Astrocyte of the spinal cord (primary cell): ENCODE measurements around the gene GLRA2.
"Not testable (repeated sequence)": the region's sequence is repeated elsewhere in the genome, so short reads cannot be mapped to it uniquely, and the experiment has no call there.

ENCODE experiments used
- DNase-seq: peaks from one replicate; pipeline ENCODE4 v3.0.0; 2011; ENCODE audit warnings: low read depth, low spot score
- H3K4me3 ChIP-seq: 2 replicates; pipeline ENCODE4 v1.5.1; 2011; ENCODE audit warnings: low read depth, mild to moderate bottlenecking, low read length, moderate library complexity
- in situ Hi-C: cut with HindIII; loops from 2 replicates; pipeline ENCODE4 v1.10.0; 2017; ENCODE audit warnings: low sequenced_read_pairs
- TF ChIP-seq, protein P1 (sequence below): IDR thresholded peaks from 2 replicates; pipeline ENCODE4 v1.5.1; 2012; ENCODE audit warnings: low read depth, mild to moderate bottlenecking, low read length, inconsistent platforms

The GLRA2 gene

DNA sequence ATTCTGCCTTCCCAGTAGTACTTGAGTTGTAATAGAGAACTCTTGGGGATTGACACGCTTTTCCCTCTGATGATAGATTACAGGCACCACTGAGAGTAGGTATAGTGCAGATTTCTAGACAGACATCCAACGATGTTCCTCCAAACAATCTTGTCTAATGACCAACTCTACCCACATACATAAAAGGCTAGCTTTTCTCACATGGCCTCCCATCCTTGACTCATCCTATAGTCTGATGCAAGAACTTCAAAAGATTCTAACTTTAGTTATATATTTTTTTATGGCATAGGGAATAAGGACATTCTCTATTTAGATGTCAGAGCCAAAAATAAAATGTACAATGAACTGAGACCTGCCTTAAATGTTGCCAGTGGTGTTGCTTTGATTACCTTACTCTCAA lies 60.9 kb downstream of the GLRA2 start:
- in situ Hi-C loops, result no loop called here
- TF ChIP-seq, protein P1, sequence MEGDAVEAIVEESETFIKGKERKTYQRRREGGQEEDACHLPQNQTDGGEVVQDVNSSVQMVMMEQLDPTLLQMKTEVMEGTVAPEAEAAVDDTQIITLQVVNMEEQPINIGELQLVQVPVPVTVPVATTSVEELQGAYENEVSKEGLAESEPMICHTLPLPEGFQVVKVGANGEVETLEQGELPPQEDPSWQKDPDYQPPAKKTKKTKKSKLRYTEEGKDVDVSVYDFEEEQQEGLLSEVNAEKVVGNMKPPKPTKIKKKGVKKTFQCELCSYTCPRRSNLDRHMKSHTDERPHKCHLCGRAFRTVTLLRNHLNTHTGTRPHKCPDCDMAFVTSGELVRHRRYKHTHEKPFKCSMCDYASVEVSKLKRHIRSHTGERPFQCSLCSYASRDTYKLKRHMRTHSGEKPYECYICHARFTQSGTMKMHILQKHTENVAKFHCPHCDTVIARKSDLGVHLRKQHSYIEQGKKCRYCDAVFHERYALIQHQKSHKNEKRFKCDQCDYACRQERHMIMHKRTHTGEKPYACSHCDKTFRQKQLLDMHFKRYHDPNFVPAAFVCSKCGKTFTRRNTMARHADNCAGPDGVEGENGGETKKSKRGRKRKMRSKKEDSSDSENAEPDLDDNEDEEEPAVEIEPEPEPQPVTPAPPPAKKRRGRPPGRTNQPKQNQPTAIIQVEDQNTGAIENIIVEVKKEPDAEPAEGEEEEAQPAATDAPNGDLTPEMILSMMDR, result no peak
- no peak overlapping the region for H3K4me3 ChIP-seq
- DNase-seq, result no peak

DNA sequence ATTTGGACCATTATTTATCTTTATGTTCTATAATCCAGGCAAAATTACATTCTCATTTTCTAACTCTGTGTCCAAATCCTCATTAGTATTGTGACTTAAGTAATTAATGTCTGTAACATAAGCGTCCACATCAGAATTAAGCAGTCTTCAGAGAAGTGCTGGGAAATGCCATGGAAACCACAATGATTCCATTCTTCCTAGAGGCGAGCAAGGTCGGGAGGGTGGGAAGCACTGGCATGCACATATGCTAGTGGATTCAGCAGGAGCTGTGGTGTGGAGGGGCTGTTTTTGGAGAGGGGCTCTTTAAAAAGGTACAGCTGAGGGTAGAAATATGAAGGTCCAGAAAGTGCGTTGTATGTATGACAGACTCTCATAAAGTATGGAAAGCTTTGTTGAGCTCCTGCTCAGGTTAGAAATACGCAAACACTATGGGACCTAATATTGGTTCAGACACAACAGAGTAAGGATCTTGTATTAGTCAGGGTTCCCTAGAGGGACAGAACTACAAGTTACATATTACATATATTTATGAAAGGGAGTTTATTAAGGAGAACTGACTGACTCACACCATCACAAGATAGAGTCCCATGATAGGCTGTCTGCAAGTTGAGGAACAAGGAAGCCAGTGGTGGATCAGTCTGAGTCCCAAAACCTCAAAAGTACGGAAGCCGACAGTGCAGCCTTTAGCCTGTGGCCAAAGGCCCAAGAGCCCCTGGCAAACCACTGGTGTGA lies 61.5 kb downstream of the GLRA2 start:
- no peak for DNase-seq
- H3K4me3 ChIP-seq, result no peak overlapping the region
- TF ChIP-seq, protein P1, result no peak
- in situ Hi-C loops, result no loop called here

DNA sequence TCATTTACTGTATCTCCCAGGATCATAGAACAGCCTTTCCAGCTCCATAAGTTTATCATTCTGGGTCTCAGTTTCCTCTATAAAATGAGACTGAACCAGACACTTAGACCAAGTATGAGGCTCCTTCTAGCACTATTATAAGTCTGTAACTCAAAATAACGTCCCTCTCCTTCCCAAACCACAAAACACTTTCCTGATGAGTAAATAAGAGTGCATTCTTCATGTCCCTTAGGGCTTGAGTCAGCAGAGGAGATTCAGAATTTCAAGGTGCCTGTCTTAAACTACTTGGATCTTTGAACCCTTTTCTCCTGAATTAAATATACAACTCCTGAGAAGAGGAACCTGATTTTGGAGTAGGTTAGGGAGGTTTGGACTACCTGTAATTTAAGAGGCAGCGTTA lies 62.6 kb downstream of the GLRA2 start:
- H3K4me3 ChIP-seq, result no peak overlapping the region
- in situ Hi-C loops, result no loop called here
- TF ChIP-seq, protein P1, result no peak
- no peak for DNase-seq

DNA sequence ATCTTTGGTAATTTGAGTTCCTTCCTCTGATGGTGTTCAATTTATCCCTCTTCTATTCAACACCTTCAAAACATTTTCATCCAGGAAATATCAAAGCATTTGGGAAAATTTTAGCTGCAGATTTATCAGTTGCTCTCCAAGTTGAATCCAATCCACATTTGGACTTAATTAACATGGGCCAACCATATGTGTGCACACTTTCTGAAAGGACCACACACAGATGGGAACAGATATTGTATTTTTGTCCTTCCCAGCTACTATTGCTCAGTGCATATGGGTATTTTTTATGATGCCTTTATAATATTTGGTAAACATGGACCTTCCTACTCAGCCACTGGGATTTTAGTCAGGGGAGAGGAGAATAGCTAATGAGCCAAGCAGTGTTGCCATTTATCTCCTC lies 65.2 kb downstream of the GLRA2 start:
- DNase-seq, result no peak
- in situ Hi-C loops, result no loop called here
- no peak overlapping the region for H3K4me3 ChIP-seq
- TF ChIP-seq, protein P1, result no peak

DNA sequence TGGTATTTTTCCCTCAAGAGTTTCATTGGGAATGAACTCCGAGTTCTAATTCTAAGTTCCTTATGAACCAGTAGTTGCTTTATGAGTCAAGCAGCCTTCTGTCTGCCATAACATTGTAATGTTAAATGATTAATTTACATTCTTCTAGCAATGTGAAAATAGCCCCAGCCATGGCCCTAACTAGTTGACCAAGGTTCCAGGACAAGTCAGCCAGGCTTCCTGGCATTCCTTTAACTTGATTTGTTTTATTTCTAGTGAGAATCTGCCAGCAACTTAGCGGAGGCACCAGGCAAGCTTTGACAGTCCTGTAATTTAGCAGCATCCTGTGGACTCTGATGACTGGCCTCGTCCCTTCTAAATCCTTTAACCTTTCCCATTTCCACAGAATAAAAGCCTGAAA lies 69.0 kb downstream of the GLRA2 start:
- no peak for DNase-seq
- in situ Hi-C loops, result no loop called here
- no peak overlapping the region for H3K4me3 ChIP-seq
- TF ChIP-seq, protein P1, result no peak

DNA sequence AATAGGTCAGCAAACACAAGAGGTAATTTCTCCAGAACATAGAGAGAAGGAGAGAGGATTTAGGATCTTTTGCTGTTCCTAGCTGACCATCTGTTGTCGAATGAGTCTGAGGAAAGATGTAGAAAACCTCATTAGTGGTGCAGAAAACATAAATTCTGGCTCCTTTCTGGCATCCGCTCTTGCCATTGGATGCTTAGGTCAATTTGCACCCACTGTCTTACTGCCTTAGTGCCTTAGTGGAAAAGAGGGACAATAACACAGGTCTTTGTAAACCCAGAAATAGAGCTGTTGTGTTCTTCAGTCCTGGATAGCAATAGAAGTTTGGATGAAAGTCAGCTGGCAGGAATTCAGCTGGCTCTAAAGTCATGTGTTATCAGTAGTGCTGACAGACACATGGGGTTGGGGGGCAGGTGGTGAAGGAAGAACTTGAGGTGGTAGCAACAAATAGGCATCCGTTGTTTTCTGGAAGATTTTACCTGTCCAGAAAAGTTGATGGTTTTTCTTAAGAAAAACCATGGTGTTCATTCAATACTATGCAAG lies 78.2 kb downstream of the GLRA2 start:
- no peak for DNase-seq
- in situ Hi-C loops, result no loop called here
- TF ChIP-seq, protein P1, result no peak
- H3K4me3 ChIP-seq, result no peak overlapping the region

DNA sequence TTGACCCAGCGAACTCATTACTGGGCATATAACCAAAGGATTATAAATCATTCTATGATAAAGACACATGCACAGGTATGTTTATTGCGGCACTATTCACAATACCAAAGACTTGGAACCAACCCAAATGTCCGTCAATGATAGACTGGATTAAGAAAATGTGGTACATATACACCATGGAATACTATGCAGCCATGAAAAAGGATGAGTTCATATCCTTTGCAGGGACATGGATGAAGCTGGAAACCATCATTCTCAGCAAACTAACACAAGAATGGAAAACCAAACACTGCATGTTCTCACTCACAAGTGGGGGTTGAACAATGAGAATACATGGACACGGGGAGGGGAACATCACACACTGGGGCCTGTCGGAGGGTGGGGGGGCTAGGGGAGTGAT lies 83.1 kb downstream of the GLRA2 start:
- DNase-seq, H3K4me3 ChIP-seq, in situ Hi-C loops: not testable (repeated sequence)
